GM18873 (cell line): Measurements from ENCODE around the gene VPS54.
A peak's percentile ranks its signal among the peaks of the same experiment; 100 is the strongest.

ENCODE experiments used
- ATAC-seq: cut with Tn5 transposase; IDR thresholded peaks from one replicate; pipeline ENCODE4 v1.9.1; 2021; ENCODE audit warnings: mild to moderate bottlenecking, moderate library complexity, moderate number of reproducible peaks; ENCODE audit not compliant: unreplicated experiment, low FRiP score

The VPS54 gene

GRCh38 chr2:63875559-63876245 lies 143.5 kb downstream of the VPS54 start:
- ATAC-seq = no peak

GRCh38 chr2:63875131-63875527 lies 144.1 kb downstream of the VPS54 start:
- no peak for ATAC-seq

- ATAC-seq = no peak
Measured at GRCh38 chr2:63874204-63875130, 144.8 kb downstream of the VPS54 start.

GRCh38 chr2:63872571-63873328 lies 146.5 kb downstream of the VPS54 start:
- no peak for ATAC-seq

GRCh38 chr2:63871864-63872263 lies 147.4 kb downstream of the VPS54 start:
- ATAC-seq = no peak

- ATAC-seq = no peak
Measured at GRCh38 chr2:63870679-63871078, 148.5 kb downstream of the VPS54 start.

GRCh38 chr2:63866009-63866709 lies 153.1 kb downstream of the VPS54 start:
- no peak for ATAC-seq

GRCh38 chr2:63865159-63865799 lies 153.9 kb downstream of the VPS54 start:
- ATAC-seq = no peak

- no peak for ATAC-seq
Measured at GRCh38 chr2:63863707-63864106, 155.5 kb downstream of the VPS54 start.

GRCh38 chr2:63862806-63863205 lies 156.4 kb downstream of the VPS54 start:
- ATAC-seq = no peak

- ATAC-seq = peak; percentile 54
Measured at GRCh38 chr2:63861220-63861822, 157.9 kb downstream of the VPS54 start.

GRCh38 chr2:63858291-63858690 lies 160.9 kb downstream of the VPS54 start:
- no peak for ATAC-seq

- no peak for ATAC-seq
Measured at GRCh38 chr2:63856303-63856603, 163.0 kb downstream of the VPS54 start.

- ATAC-seq = no peak
Measured at GRCh38 chr2:63855418-63856302, 163.6 kb downstream of the VPS54 start.

GRCh38 chr2:63853527-63854310 lies 165.5 kb downstream of the VPS54 start:
- no peak for ATAC-seq

- ATAC-seq = no peak
Measured at GRCh38 chr2:63851691-63852311, 167.4 kb downstream of the VPS54 start.

- ATAC-seq = no peak
Measured at GRCh38 chr2:63850649-63851048, 168.6 kb downstream of the VPS54 start.

- no peak for ATAC-seq
Measured at GRCh38 chr2:63850204-63850571, 169.0 kb downstream of the VPS54 start.
